M059J (cell line): ENCODE measurements around the gene DYNC1I2. TPM values are rescaled to one million over a fixed set of nuclear protein-coding genes. Genes with fewer than 3 reads are reported as not detected.
A peak's percentile ranks its signal among the peaks of the same experiment; 100 is the strongest.

Experiments used
- DNase-seq: peaks from one replicate; pipeline ENCODE4 v3.0.0-alpha.2; 2012; ENCODE audit warnings: low read depth
- total RNA-seq: library from RNA; depleted of rRNA; stranded (reverse); fragments of >200 nt; shearing (Covaris generic); gene quantifications from 2 replicates; pipeline ENCODE4 v1.2.3, GENCODE V29; 2014; rRNA removed

DYNC1I2 gene
- 98.3 and 148 TPM in 2 replicates for total RNA-seq

DNA sequence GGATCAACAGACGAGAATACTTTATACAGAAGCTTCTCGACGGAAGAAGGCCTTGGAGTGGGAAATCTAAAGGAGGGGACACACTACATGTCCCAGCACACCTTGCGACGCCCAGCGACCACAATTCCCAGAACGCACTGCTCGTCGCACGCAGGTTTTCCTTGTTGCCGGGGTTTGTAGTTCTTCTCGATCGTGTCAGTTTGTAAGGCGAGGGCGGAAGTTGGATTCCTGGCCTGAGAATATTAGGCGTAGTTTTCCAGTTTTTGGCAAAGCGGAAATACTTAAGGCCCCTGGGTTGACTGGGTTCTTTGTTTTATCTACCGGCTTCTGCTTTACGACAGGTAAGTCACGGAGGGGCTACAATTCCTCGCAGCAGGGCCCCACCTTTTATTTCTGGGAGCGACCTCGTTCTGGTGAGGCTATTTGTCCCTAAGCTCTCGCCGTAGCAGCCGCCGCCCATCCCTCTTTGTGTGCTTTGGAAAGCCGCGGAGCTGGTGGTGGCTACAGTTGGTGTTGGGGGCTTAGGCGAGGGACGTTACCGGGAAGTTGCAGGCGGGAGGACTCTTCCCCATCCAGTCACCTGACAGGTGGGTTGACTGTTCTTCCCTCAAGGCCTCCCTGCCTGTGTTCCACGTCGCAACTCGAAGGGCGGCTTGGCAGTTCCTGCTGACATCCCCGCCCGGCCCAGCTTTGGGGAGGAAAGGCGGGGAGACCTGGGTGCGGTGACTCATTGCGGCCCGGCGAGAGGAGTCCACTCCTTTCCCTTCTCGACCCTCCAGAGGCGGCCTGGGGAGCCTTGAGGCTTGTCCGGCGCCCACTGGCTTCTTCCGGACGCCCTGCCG is at the start of gene DYNC1I2:
Gene DYNC1I2, plus strand, starts transcription at position 183 of the 842 bp plus-strand sequence. CDS start 2,687 bp downstream, outside the sequence.
- peak; percentile 95 for DNase-seq

DNA sequence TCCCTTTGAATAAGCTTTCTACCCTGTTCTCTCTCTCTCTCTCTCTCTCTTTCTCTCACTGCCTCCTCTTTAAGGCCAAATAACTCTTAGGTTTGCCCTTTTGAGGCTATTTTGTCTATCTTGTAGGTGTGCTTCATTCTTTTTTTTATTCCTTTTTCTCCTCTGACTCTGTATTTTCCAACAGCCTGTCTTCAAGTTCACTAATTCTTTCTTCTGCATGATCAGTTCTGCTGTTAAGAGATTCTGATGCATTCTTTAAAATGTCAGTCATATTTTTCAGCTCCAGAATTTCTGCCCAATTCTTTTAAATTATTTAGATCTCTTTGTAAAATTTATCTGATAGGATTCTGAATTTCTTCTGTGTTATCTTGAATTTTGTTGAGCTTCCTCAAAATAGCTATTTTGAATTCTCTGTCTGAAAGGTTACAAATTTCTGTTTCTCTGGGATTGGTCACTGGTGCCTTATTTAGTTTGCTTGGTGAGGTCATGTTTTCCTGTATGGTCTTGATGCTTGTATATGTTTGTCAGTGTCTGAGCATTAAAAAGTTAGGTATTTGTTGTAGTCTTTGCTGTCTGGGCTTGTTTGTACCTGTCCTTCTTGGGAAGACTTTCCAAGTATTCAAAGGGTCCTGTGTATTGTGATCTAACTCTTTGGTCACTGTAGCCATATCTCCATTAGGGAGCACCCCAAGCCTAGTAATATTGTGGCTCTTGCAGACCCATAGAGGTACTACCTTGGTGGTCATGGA is 35.4 kb upstream of the DYNC1I2 start:
- no peak for DNase-seq

DNA sequence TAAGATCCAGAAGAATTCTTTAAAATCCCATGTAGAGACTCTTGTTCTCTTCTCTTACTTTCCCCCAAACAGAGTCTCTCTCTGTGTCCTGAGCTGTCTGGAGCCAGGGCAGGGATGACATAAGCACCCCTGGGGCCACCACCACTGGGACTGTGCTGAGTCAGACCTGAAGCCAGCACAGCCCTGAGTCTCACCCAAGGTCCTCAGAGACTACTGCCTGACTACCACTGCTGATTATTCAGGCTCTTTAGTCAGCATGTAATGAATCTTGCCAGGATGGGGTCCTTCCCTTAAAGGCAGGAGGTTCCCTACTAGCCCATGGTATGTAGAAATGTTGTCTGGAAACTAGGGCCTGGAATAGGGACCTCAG is 34.9 kb upstream of the DYNC1I2 start:
- peak; percentile 61 for DNase-seq

DNA sequence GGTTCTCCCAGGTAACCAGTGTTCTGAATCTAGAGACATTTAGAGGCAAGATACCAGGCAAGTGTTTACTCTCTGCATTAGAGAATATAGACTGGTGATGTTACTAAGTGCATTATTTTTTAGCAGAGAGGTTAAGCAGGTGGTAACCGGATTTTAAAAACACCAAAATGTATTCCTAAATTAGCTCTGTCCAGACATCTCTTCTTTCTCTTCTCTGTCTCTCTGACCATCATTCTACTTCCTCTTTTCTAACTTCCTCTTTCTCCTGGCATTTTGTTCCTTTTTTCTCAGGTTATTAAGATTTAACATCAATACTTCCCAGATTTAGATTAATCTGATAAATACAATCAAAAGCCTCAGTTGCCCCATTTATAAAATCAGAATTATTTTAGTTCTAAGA is 31.7 kb upstream of the DYNC1I2 start:
- no peak for DNase-seq

DNA sequence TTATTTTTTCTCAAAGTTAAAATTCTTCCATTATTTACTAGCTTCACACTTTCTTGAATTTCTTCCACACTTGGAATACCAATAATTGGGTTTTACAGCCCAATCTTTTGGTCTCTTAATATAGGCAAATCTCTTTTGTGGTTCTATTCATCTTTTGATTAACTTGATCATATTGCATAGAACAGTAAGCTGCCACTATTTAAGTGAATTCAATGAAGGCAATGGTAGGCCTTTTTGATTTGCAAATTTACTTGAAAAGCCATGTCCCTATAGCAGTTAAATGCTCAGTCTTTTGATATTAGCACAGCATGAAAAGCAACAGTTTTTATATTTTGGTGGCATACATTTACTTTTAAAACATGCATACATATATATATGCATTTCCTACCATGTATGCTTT is 20.2 kb upstream of the DYNC1I2 start:
- DNase-seq = no peak

DNA sequence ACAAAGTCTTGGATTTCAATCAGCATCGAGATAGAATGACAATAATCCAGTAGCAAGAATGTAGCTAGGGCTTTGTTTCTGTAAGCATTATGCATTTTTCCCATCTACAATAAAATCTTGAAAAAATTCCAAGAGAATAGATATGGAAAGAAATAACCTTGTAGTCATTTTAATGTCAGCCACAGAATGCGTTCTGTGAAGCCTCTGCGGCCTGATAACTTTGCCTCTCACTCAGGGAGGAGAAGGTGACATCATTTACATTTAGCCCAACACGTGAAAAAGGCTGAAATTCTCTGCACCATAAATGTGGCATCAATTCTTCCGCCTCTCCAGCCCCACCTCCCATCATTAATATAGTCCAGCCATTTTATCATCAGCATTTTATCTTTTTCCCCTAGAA is 19.1 kb upstream of the DYNC1I2 start:
- no peak for DNase-seq

DNA sequence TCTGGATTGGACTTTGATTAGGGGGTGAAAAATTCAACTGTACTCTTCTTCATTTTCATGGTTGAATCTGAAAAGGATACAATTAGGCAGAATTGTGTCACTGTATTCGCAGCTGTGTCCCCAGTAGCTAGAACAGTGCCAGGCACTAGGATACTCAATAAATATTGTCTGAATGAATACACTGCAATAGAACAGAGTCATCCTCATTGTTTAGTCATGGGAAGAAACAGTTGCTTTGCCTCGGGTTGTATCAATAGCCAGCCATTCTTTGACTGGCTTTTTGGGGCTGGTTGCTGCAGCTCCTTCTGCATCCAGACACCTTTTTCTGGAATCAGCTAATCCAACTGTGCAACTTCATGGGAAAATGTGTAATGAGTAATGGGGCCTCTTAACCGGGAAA is 18.1 kb upstream of the DYNC1I2 start:
- DNase-seq = no peak

DNA sequence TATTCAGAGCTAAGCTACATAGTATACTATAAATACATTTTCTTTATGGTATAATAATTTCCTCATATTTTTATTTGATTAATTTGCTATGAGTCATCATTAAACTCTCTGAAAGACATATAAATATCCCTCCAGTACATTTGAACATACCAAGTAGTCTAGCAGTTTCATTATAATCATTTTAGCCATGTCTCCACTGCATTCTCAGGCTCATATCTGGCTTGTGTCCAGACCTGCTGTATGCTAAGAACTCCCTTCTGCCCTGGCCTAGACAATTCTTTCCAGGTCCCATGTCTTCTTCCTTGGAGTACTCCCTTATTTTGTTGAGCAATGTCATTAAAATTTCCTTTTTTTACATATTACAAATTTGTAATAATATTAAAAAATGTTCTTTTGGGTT is 16.6 kb upstream of the DYNC1I2 start:
- no peak for DNase-seq

DNA sequence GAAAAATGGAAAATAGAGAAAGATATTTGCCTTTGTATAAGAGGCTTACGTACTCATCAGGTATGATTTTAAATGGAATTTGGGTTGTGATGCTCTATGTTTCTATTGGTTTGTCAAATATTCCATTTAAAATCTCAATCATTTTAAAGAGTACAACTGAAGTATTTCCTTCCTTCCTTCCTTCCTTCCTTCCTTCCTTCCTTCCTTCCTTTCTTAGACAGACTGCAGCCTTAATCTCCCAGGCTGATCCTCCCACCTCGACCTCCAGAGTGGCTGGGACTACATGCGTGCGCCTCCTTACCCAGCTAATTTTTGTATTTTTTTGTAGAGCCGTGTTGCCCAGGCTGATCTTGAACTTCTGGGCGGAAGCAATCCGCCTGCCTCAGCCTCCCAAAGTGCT is 15.4 kb upstream of the DYNC1I2 start:
- DNase-seq = no peak

DNA sequence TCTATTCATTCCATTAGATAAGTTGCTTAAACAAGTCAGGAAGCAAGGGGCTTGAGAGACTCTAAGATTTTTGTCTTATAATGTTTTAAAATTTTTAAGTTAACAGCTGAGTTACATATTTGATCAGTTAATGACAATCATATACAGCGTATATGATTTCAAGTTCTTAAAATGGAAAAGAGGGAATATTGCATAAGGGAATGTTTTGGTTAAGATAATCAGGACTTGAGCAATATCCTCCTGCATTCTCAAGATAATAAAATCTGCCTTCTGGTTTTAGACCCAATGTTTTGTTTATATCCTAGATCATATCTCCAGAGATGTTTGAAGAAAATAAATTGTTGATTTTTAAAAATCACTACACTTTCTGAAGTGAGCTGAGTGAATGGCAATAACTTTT is 13.4 kb upstream of the DYNC1I2 start:
- DNase-seq = no peak

DNA sequence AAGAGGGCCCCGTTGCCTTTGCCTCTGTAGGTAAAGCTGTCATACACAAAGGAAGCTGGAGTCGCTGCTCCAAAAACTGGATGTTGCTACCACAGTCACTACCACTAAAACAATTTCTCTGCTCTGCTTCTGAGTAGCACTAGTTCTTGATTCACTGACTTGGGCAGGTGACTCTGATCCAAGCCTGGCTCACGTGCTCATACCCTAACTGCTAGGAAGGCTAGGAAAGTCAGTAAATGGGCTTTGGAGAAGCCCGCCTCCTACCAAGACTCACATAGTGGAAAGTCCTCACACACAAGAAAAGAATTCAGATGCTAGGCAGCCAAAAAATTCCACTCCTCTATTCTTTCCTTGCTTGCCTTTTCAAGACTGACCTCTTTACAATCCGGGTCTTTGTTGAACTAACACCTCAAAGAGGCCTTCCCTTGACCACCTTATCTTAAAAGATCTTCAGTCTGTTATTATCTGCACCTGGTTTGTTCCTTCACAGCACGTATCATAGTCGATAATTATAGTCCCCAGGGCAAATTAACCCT is 11.4 kb upstream of the DYNC1I2 start:
- DNase-seq = no peak

DNA sequence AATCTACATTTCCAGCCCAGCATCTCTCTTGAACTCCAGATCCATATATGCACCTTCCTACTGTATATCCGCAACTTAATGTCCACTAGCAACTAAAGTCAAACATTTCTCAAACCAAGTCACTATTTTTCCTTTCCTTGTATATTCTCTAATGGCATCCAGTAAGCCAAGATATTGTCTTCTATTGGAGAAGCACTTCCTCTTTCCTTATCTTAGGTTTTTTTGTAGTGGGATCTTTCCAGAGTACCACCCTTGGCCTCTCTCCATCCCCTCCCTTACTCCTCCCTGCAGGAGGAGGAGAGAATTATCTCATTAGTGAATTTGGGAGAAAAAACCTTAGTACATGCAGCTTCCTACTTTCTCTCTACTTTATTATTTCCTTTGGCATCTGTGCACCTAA is 8.7 kb upstream of the DYNC1I2 start:
- DNase-seq = no peak

DNA sequence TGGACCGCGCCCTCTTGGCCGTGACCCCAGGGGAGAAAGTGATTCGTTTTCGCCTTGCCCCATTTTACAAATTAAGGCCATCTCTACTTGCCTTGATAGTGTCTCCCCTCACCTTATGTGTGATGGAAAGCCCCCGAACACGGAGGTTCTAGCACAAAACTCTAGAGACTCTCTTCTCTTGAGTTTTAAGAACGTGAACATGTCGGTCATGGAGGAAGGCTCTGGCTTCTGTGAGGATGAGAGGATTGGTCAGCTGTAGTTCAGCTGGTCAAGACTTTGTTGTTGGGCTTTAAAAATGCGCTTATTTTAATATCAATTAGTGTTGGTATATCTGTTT is 828 bp downstream of the DYNC1I2 start:
- no peak for DNase-seq

DNA sequence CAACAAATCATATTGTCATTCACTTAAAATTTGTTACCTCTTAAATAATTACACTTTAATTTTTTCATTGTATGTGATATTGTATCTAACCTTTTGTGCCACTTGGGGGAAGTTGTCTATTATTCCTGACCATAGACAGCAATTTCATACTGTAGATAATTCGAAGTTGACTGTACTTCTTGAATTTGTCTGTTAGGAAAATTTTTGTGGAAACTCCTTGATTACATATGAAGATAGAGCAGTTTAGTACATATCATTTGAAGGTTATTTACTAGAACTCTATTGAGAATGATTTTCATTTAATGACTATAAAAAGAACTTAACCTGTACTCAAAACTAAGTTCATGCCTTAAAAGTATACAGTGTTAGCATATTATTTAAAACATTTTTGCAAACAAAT is 5.1 kb downstream of the DYNC1I2 start:
- DNase-seq = no peak

DNA sequence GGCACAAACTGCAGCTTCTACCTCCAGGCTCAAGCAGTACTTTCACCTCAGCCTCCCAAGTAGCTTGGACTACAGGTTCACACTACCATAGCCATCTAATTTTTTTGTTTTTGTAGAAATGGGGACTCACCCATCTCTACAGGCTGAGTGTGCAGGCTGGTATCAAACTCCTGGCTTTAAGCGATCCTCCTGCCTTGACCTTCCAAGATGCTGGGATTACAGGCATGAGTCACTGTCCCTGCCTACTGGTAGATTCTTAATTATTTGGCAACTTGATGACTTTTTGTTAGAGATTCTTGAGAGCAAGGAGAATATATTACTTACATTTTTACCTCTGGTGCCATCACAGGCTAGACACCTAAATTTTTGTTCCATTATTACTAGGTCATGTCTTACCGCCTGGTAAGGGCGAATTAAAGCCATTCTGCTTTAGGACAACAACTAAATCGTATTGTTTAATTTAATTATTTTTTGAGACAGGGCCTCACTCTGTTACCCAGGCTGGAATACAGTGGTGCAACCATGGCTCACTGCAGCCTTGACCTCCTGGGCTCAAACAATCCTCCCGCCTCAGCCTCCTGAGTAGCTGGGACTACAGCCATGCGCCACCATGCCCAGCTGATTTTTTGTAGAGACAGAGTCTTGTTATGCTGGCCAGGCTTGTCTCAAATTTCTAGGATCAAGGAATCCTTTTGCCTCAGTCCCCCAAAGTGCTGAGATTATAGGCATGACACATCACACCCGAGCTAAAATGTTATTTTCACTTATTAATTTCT is 15.7 kb downstream of the DYNC1I2 start:
- DNase-seq = peak; percentile 73

DNA sequence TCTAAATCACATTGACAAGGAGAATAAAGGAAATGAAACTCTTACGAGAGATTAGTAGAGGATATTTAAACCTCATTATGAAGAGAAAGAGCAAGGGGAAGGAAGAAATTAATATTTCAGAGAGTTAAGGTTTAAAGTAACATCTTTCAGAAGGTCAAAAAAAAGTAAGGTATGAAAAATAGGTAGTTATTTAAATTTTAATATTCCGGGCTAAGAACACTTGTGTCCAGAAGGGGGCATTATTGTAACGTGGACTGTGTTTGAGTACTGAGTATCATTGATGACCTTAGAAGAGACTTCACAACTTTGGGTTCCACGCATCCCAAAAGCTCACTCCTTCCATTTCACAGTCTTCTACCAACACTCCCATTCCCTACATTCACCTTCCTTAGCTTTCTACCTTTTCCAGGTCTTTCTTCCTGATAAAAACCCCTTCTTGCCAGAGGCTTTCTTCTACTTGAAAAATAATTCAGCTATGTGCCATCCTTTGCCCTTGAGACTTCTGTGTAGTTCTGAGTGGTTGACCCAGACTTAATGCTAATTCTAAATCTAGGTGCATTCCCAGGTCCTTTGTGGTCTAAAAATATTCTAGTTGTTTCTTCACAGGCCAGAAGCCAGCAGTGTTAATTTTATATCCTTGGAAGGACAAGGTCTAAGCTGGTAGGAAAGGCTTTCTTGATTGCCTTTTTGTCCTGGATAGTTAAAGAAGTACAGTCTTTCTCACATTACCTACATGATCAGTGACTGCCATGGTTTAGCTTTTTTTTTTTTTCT is 16.5 kb downstream of the DYNC1I2 start:
- DNase-seq = peak; percentile 37

DNA sequence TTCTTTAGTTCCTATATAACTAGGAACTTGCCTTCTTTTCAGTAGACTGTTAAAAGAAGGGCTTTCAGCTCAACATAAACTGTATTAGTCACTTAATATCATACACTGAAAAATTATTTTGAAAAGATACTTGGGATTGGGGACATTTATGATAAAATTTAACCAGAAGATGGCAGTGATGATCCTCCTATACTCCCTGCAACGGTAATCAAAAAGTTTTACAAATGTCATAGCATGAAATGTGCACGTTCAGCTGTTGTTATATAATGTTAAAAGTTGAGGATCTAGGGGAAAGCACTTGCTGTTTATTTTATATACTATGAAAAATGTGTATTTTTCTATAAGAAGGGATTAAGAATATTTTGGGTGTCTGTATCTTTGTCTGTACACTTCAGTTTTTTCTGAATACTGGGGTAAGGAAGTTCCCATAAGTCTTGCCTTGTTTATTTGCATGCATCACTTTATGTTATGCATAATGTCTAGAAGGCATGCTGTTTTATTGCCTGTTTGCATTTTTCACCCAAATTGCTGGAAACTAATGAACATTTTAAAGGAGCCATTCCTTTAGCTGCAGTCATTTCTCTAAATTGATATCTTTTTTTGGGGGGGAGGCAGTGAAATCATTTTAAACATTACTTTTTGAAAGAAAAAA is 19.0 kb downstream of the DYNC1I2 start:
- peak; percentile 32 for DNase-seq

DNA sequence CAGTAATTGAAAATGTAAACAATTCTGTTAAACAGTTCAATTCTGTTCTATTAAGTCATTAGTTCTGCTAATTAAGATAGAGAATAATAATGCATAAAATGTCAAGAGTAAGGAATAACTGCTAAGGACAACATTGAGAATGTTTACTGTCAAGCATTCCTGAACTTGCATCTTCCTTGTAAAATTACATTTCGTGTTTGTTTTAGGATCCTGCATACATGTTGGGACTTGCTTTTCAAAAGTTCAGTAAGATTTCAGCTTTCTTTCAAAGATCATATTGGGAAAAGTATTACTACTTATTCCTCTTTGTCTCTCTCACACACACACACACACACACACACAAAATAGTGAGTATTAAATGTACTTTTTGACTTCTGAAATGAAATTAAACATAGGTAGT is 20.5 kb downstream of the DYNC1I2 start:
- DNase-seq = no peak

DNA sequence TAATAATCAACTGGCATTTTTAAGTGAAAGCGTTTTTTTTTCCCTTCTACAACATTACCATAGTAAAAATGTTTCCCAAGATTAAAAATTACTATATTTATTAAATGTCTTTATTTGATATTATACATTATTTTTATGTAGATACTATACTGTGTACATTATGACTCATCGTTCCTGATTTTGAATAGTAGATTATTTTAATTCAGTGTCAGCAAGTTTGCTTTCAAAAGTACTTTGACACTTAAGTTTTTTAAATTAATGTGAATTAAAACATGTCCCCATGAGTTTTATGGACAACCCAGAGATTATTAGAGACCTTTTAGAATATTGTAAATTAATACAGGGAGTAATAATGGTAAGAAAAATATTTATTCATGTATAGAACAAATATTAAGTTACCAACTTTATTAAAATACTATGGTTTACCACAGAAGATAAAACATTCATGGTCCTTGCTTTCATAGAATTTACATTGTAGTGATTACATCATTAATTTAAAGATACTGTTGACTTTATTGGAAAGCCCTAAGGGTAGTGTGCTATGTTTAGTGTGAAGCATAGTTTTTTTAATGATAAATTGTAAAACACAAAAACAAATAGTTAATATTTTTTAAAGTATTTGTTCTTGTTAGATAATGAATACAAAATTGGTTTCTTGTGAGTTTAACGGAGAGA is 21.9 kb downstream of the DYNC1I2 start:
- no peak for DNase-seq

DNA sequence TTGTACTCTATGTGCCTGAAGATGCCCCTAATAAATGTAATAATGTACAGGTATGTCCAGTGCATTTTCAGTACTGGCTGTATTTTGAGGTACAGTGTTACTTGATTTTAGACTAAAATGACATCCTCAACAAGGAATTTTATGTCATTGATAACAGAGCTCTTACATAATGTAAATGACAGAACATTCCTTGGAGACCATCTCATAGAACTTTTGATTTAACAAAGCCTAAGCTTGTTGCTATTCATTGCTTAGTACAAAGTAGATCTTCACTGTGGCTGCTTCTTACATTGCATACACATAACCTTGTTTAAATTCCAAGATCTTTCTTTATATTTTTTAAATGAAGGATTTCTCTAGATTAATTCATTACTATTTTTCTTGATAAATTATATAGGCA is 24.1 kb downstream of the DYNC1I2 start:
- no peak for DNase-seq
